CD14-positive monocyte (primary cell): ENCODE results near the gene TMEM87A. TPM values are rescaled to one million over a fixed set of nuclear protein-coding genes. Genes with fewer than 3 reads are reported as not detected.

Source experiments
- DNase-seq, 3 donors: peaks; one replicate each; pipeline ENCODE4 v3.0.0-alpha.2; 2011 to 2022
- H2AFZ ChIP-seq: 2 replicates; pipeline ENCODE4 v1.6.0; 2012; ENCODE audit warnings: mild to moderate bottlenecking, low read depth, low read length, inconsistent platforms; ENCODE audit not compliant: insufficient read depth, poor library complexity, severe bottlenecking
- H3K27ac ChIP-seq, 2 donors: 1 replicate in 1 of 2; 2 replicates in 1 of 2; pipeline ENCODE4 v1.5.1; 2012 to 2013; ENCODE audit warnings: low read length in 2 of 2, control low read depth in 1 of 2, inconsistent platforms in 1 of 2, low read depth in 1 of 2, mild to moderate bottlenecking in 1 of 2
- H3K27me3 ChIP-seq, 2 donors: one replicate each; pipeline versions ENCODE4 v1.6.0 to v1.6.1; 2011 to 2013; ENCODE audit warnings: low read length in 2 of 2; ENCODE audit not compliant: control insufficient read depth in 2 of 2, insufficient read depth in 2 of 2
- H3K36me3 ChIP-seq, 2 donors: replicated peaks in 1 of 2; 1 replicate in 1 of 2; 2 replicates in 1 of 2; pipeline versions ENCODE4 v1.5.1 to v1.6.1; 2012 to 2013; ENCODE audit warnings: low read length in 2 of 2, control low read depth in 1 of 2, inconsistent platforms in 1 of 2, mild to moderate bottlenecking in 1 of 2; ENCODE audit not compliant: insufficient read depth in 2 of 2, control insufficient read depth in 1 of 2
- H3K4me1 ChIP-seq, 2 donors: 1 replicate in 1 of 2; 2 replicates in 1 of 2; pipeline versions ENCODE4 v1.5.1 to v1.6.1; 2012 to 2013; ENCODE audit warnings: low read length in 2 of 2, control low read depth in 1 of 2, inconsistent platforms in 1 of 2, mild to moderate bottlenecking in 1 of 2, moderate library complexity in 1 of 2; ENCODE audit not compliant: insufficient read depth in 2 of 2, control insufficient read depth in 1 of 2
- H3K4me2 ChIP-seq: replicated peaks from 2 replicates; pipeline ENCODE3; 2012; ENCODE audit warnings: low read length, moderate library complexity, mild to moderate bottlenecking; ENCODE audit not compliant: poor library complexity, severe bottlenecking; ENCODE audit errors: extremely low read depth
- H3K4me3 ChIP-seq, 3 experiments: fragments of 200-600 bp in 1 of 3; sonication (generic) in 1 of 3; replicated peaks in 1 of 3; 1 replicate in 2 of 3; 2 replicates in 1 of 3; pipeline ENCODE4 v1.5.1; 2011 to 2013; ENCODE audit warnings: low read length in 3 of 3, mild to moderate bottlenecking in 3 of 3, control low read depth in 2 of 3, low read depth in 2 of 3, inconsistent platforms in 1 of 3, moderate library complexity in 1 of 3
- H3K79me2 ChIP-seq: 2 replicates; pipeline ENCODE4 v1.6.0; 2012; ENCODE audit warnings: mild to moderate bottlenecking, control low read depth, inconsistent platforms, low read length, moderate library complexity; ENCODE audit not compliant: insufficient read depth
- H3K9ac ChIP-seq: 2 replicates; pipeline ENCODE4 v1.6.0; 2017; ENCODE audit warnings: low read length, mild to moderate bottlenecking; ENCODE audit not compliant: insufficient read depth, poor library complexity, severe bottlenecking
- H3K9me3 ChIP-seq, 2 donors: replicated peaks in 1 of 2; 1 replicate in 1 of 2; 2 replicates in 1 of 2; pipeline versions ENCODE4 v1.5.1 to v1.6.1; 2012 to 2013; ENCODE audit warnings: low read length in 2 of 2, control low read depth in 1 of 2; ENCODE audit not compliant: control insufficient read depth in 1 of 2, insufficient read depth in 1 of 2
- H4K20me1 ChIP-seq: 2 replicates; pipeline ENCODE4 v1.6.0; 2012; ENCODE audit warnings: mild to moderate bottlenecking, low read length, control low read depth, moderate library complexity; ENCODE audit not compliant: insufficient read depth
- H3K27ac Mint-ChIP-seq, 7 donors: one replicate each; pipeline ENCODE4 v1.8.0; 2020; ENCODE audit warnings: mild to moderate bottlenecking in 7 of 7, mixed read lengths in 7 of 7, moderate library complexity in 6 of 7, inconsistent platforms in 2 of 7
- H3K27me3 Mint-ChIP-seq, 3 donors: one replicate each; pipeline ENCODE4 v1.8.0; 2021 to 2022; ENCODE audit warnings: low read depth in 3 of 3, mild to moderate bottlenecking in 3 of 3, mixed read lengths in 3 of 3, moderate library complexity in 3 of 3, inconsistent platforms in 1 of 3
- H3K36me3 Mint-ChIP-seq, 2 donors: one replicate each; pipeline ENCODE4 v1.8.0; 2020; ENCODE audit warnings: mixed read lengths in 2 of 2, inconsistent platforms in 1 of 2, mild to moderate bottlenecking in 1 of 2
- H3K4me1 Mint-ChIP-seq: one replicate; pipeline ENCODE4 v1.8.0; 2020; ENCODE audit warnings: mild to moderate bottlenecking, mixed read lengths
- H3K4me3 Mint-ChIP-seq, 2 donors: one replicate each; pipeline ENCODE4 v1.8.0; 2020; ENCODE audit warnings: mild to moderate bottlenecking in 2 of 2, mixed read lengths in 2 of 2, moderate library complexity in 1 of 2
- H3K9me3 Mint-ChIP-seq, 7 donors: one replicate each; pipeline ENCODE4 v1.8.0; 2020 to 2022; ENCODE audit warnings: mixed read lengths in 7 of 7, mild to moderate bottlenecking in 6 of 7, moderate library complexity in 6 of 7, inconsistent platforms in 2 of 7
- WGBS: methylation state at CpG from one replicate; pipeline ENCODE4 v1.1.5; 2013; ENCODE audit warnings: missing lambda C conversion rate; ENCODE audit not compliant: insufficient coverage; 5-methylcytosine and 5-hydroxymethylcytosine counted together
- intact Hi-C, 2 donors: fragments of 100-400 bp; cut with micrococcal nuclease; formaldehyde crosslinking; loops; one replicate each; pipeline versions ENCODE4 v1.15.0 to v1.15.1; 2023
- polyA plus RNA-seq, 3 donors: library from polyadenylated mRNA; depleted of rRNA in 1 of 3; unstranded in 2 of 3; stranded (reverse) in 1 of 3; fragments of 300-500 nt in 2 of 3; fragments of >200 nt in 1 of 3; fragmentation: Illumina TruSeq in 2 of 3; gene quantifications; 1 replicate in 2 of 3; 2 replicates in 1 of 3; pipeline ENCODE4 v1.2.3, GENCODE V29; 2012 to 2021
- TF ChIP-seq, protein P1 (sequence below): fragments of 200-600 bp; IDR thresholded peaks from one replicate; pipeline ENCODE4 v1.8.0; 2022; ENCODE audit warnings: antibody characterized with exemption, mild to moderate bottlenecking

TMEM87A gene
- polyA plus RNA-seq, 3 donors = 24.4 to 49.4 (median 39.3) TPM

- no peaks in the 10 kb centered on the region for H3K27me3 ChIP-seq
- no peak for DNase-seq
- H4K20me1 ChIP-seq = no peaks in the 10 kb centered on the region
- TF ChIP-seq, protein P1, sequence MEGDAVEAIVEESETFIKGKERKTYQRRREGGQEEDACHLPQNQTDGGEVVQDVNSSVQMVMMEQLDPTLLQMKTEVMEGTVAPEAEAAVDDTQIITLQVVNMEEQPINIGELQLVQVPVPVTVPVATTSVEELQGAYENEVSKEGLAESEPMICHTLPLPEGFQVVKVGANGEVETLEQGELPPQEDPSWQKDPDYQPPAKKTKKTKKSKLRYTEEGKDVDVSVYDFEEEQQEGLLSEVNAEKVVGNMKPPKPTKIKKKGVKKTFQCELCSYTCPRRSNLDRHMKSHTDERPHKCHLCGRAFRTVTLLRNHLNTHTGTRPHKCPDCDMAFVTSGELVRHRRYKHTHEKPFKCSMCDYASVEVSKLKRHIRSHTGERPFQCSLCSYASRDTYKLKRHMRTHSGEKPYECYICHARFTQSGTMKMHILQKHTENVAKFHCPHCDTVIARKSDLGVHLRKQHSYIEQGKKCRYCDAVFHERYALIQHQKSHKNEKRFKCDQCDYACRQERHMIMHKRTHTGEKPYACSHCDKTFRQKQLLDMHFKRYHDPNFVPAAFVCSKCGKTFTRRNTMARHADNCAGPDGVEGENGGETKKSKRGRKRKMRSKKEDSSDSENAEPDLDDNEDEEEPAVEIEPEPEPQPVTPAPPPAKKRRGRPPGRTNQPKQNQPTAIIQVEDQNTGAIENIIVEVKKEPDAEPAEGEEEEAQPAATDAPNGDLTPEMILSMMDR = no peak
- no peak overlapping the region for H3K4me3 Mint-ChIP-seq
- no peak overlapping the region for H3K9ac ChIP-seq
- H3K27ac ChIP-seq = peak overlapping the region in 1 of 2 donors; percentile 69
- no peaks in the 10 kb centered on the region for H3K27me3 Mint-ChIP-seq
- peaks cover 12% of the 10 kb centered on the region for H3K79me2 ChIP-seq
- peaks cover 21 to 26% of the 10 kb centered on the region in 2 donors for H3K4me1 ChIP-seq
- H3K9me3 ChIP-seq = no peaks in the 10 kb centered on the region
- peaks cover 64 to 68% of the 10 kb centered on the region in 2 donors for H3K36me3 Mint-ChIP-seq
- H2AFZ ChIP-seq = no peak overlapping the region
- no peak overlapping the region for H3K4me3 ChIP-seq
- no peaks in the 10 kb centered on the region for H3K9me3 Mint-ChIP-seq
- intact Hi-C loops = no loop called here
- peaks cover 63 to 79% of the 10 kb centered on the region in 2 donors for H3K36me3 ChIP-seq
- H3K4me2 ChIP-seq = no peak overlapping the region
- H3K27ac Mint-ChIP-seq = peak overlapping the region in 2 of 7 donors; percentile 24 to 63
- H3K4me1 Mint-ChIP-seq = peaks cover 31% of the 10 kb centered on the region
These were observed 11.3 kb upstream of the TMEM87A start for GRCh38 chr15:42284551-42284950.

GRCh38 chr15:42283671-42284070 is 10.4 kb upstream of the TMEM87A start:
- no peaks in the 10 kb centered on the region for H3K27me3 Mint-ChIP-seq
- Histone ChIP-seq H4K20me1 (no peaks in the 10 kb centered on the region), H3K27ac (peak overlapping the region in 1 of 2 donors; percentile 45), H3K4me1 (peaks cover 30 to 35% of the 10 kb centered on the region in 2 donors), H3K9me3 (no peaks in the 10 kb centered on the region), H3K4me2 (no peak overlapping the region), H3K4me3 (no peak overlapping the region), H2AFZ (no peak overlapping the region), H3K9ac (no peak overlapping the region), H3K27me3 (no peaks in the 10 kb centered on the region), H3K79me2 (peaks cover 12% of the 10 kb centered on the region), H3K36me3 (peaks cover 55 to 71% of the 10 kb centered on the region in 2 donors)
- H3K4me3 Mint-ChIP-seq = no peak overlapping the region
- intact Hi-C loops = no loop called here
- H3K9me3 Mint-ChIP-seq = no peaks in the 10 kb centered on the region
- 100% methylated on average over 2 of the region's 3 CpGs for WGBS
- TF ChIP-seq, protein P1 = no peak
- peaks cover 40% of the 10 kb centered on the region for H3K4me1 Mint-ChIP-seq
- peaks cover 59 to 63% of the 10 kb centered on the region in 2 donors for H3K36me3 Mint-ChIP-seq
- H3K27ac Mint-ChIP-seq = peak overlapping the region in 2 of 7 donors; percentile 13 to 45
- DNase-seq = no peak
